ENCODE results near the gene SPSB1. TPM values are rescaled to one million over a fixed set of nuclear protein-coding genes. Genes with fewer than 3 reads are reported as not detected.

The SPSB1 gene
- total RNA-seq, 2 donors from 2014 or later: 12.2 to 15.6 TPM

Other genes starting within 250 kb of the SPSB1 start
- gene SLC2A5, start 223.3 kb upstream of the SPSB1 start, total RNA-seq: not detected
- gene GPR157, start 163.8 kb upstream of the SPSB1 start, total RNA-seq: 1 to 10 TPM; 5.9 to 7.5 TPM
- gene H6PD, start 58.1 kb upstream of the SPSB1 start, total RNA-seq: 10 to 100 TPM; 20.2 to 21.0 TPM
- gene SLC25A33, start 246.6 kb downstream of the SPSB1 start, total RNA-seq: 1 to 10 TPM; 5.9 to 7.0 TPM